GM23338 (cell line): Measurements from ENCODE around the gene ADGRV1. TPM values are rescaled to one million over a fixed set of nuclear protein-coding genes. Genes with fewer than 3 reads are reported as not detected.

Experiments
- ATAC-seq: fragments of 200-7000 bp; cut with Tn5 transposase; 3 replicates; pipeline ENCODE4 v1.9.1; 2020
- DNase-seq: peaks from one replicate; pipeline ENCODE4 v3.0.0-alpha.2; 2015; ENCODE audit warnings: low spot score
- H2AFZ ChIP-seq: fragments of 200-600 bp; sonication (generic); 2 replicates; pipeline ENCODE4 v1.8.0; 2016; ENCODE audit warnings: antibody characterized with exemption, mild to moderate bottlenecking, moderate library complexity
- H3F3A ChIP-seq: fragments of 200-600 bp; sonication (generic); replicated peaks from 2 replicates; pipeline ENCODE4 v1.8.0; 2017; ENCODE audit warnings: antibody characterized with exemption, mixed run types, low read depth
- H3K27ac ChIP-seq: fragments of 200-600 bp; sonication (generic); 2 replicates; pipeline ENCODE4 v1.6.1; 2016; ENCODE audit warnings: low read depth
- H3K27me3 ChIP-seq: fragments of 200-600 bp; sonication (generic); 2 replicates; pipeline ENCODE4 v1.8.0; 2016; ENCODE audit warnings: mild to moderate bottlenecking, mixed run types, moderate library complexity; ENCODE audit not compliant: insufficient read depth
- H3K36me3 ChIP-seq: fragments of 200-600 bp; sonication (generic); 2 replicates; pipeline ENCODE4 v1.8.0; 2016; ENCODE audit warnings: mild to moderate bottlenecking; ENCODE audit not compliant: insufficient read depth
- H3K4me1 ChIP-seq: fragments of 200-600 bp; sonication (generic); 2 replicates; pipeline ENCODE4 v1.8.0; 2016; ENCODE audit warnings: mild to moderate bottlenecking, moderate library complexity; ENCODE audit not compliant: insufficient read depth
- H3K4me2 ChIP-seq: fragments of 200-600 bp; sonication (generic); 2 replicates; pipeline ENCODE4 v1.7.1; 2017; ENCODE audit warnings: mixed run types
- H3K4me3 ChIP-seq: fragments of 200-600 bp; sonication (generic); 2 replicates; pipeline ENCODE4 v1.6.1; 2016; ENCODE audit warnings: mixed run types
- H3K79me2 ChIP-seq: fragments of 200-600 bp; sonication (generic); replicated peaks from 2 replicates; pipeline ENCODE4 v1.8.0; 2017; ENCODE audit warnings: mild to moderate bottlenecking; ENCODE audit not compliant: insufficient read depth
- H3K9me2 ChIP-seq: fragments of 200-600 bp; sonication (generic); 2 replicates; pipeline ENCODE4 v1.8.0; 2017; ENCODE audit not compliant: insufficient read depth
- H4K20me1 ChIP-seq: fragments of 200-600 bp; sonication (generic); replicated peaks from 2 replicates; pipeline ENCODE4 v1.8.0; 2017; ENCODE audit warnings: mild to moderate bottlenecking; ENCODE audit not compliant: insufficient read depth
- H3K27ac Mint-ChIP-seq: 2 replicates; pipeline ENCODE4 v1.8.0; 2020; ENCODE audit warnings: inconsistent platforms, mild to moderate bottlenecking, moderate library complexity, mixed read lengths
- H3K27me3 Mint-ChIP-seq: 3 replicates; pipeline ENCODE4 v1.8.0; 2022; ENCODE audit warnings: low read depth, mild to moderate bottlenecking, moderate library complexity, mixed read lengths, inconsistent platforms; ENCODE audit not compliant: insufficient read depth, poor library complexity
- H3K36me3 Mint-ChIP-seq: 3 replicates; pipeline ENCODE4 v1.8.0; 2021; ENCODE audit warnings: low read depth, mild to moderate bottlenecking, inconsistent platforms, moderate library complexity, mixed read lengths
- H3K4me1 Mint-ChIP-seq: 3 replicates; pipeline ENCODE4 v1.8.0; 2020; ENCODE audit warnings: mild to moderate bottlenecking, inconsistent platforms, mixed read lengths
- H3K4me3 Mint-ChIP-seq: 3 replicates; pipeline ENCODE4 v1.8.0; 2021; ENCODE audit warnings: moderate library complexity, mild to moderate bottlenecking, inconsistent platforms, mixed read lengths
- H3K9me3 Mint-ChIP-seq: 3 replicates; pipeline ENCODE4 v1.8.0; 2020; ENCODE audit warnings: moderate library complexity, mild to moderate bottlenecking, inconsistent platforms, mixed read lengths
- CREB1 ChIP-seq: fragments of 250-450 bp; sonication (Bioruptor Pico); IDR thresholded peaks from 2 replicates; pipeline ENCODE4 v1.5.0; 2020; ENCODE audit warnings: low read depth, mild to moderate bottlenecking, moderate library complexity
- CTCF ChIP-seq, 2 experiments: fragments of 200-600 bp in 1 of 2; sonication (generic) in 1 of 2; conservative IDR thresholded peaks; 2 replicates each; pipeline versions ENCODE4 v1.5.1 to v1.6.1; 2016 to 2017; ENCODE audit warnings: antibody characterized with exemption in 2 of 2, low read depth in 2 of 2, mild to moderate bottlenecking in 2 of 2, moderate library complexity in 1 of 2
- ETS1 ChIP-seq: IDR thresholded peaks from 2 replicates; pipeline ENCODE4 v1.6.1; 2016; ENCODE audit warnings: antibody characterized with exemption
- EZH2 ChIP-seq: fragments of 200-600 bp; sonication (generic); IDR thresholded peaks from one replicate; pipeline ENCODE4 v1.8.0; 2017; ENCODE audit warnings: antibody characterized with exemption, mild to moderate bottlenecking, low read depth; ENCODE audit not compliant: unreplicated experiment
- EZH2phosphoT487 ChIP-seq: fragments of 200-600 bp; sonication (generic); IDR thresholded peaks from one replicate; pipeline ENCODE4 v1.8.1; 2018; ENCODE audit warnings: antibody characterized with exemption; ENCODE audit not compliant: unreplicated experiment
- JUNB ChIP-seq: IDR thresholded peaks from one replicate; pipeline ENCODE4 v1.6.1; 2016; ENCODE audit warnings: antibody characterized with exemption; ENCODE audit not compliant: unreplicated experiment
- NANOG ChIP-seq: IDR thresholded peaks from 2 replicates; pipeline ENCODE4 v1.6.1; 2016; ENCODE audit warnings: antibody characterized with exemption, borderline replicate concordance
- POLR2AphosphoS5 ChIP-seq: IDR thresholded peaks from 2 replicates; pipeline ENCODE4 v1.6.1; 2016; ENCODE audit warnings: antibody characterized with exemption, low read depth
- REST ChIP-seq: IDR thresholded peaks from one replicate; pipeline ENCODE4 v1.6.1; 2018; ENCODE audit warnings: antibody characterized with exemption; ENCODE audit not compliant: unreplicated experiment
- STAT1 ChIP-seq: IDR thresholded peaks from one replicate; pipeline ENCODE4 v1.6.1; 2016; ENCODE audit warnings: antibody characterized with exemption; ENCODE audit not compliant: unreplicated experiment
- ZNF114 ChIP-seq: fragments of 250-450 bp; sonication (Bioruptor Pico); IDR thresholded peaks from 2 replicates; pipeline ENCODE4 v1.5.0; 2020; ENCODE audit warnings: mild to moderate bottlenecking, moderate library complexity
- ZNF331 ChIP-seq: fragments of 250-450 bp; sonication (Bioruptor Pico); IDR thresholded peaks from 2 replicates; pipeline ENCODE4 v1.5.0; 2020; ENCODE audit warnings: low read depth, mild to moderate bottlenecking, moderate library complexity
- ZNF462 ChIP-seq: fragments of 250-450 bp; sonication (Bioruptor Pico); IDR thresholded peaks from 2 replicates; pipeline ENCODE4 v1.5.0; 2020; ENCODE audit warnings: mild to moderate bottlenecking, moderate library complexity
- polyA plus RNA-seq: library from polyadenylated mRNA; unstranded; fragments of >200 nt; fragmentation: Nextera tagmentation; extraction: Ambion mirVana; gene quantifications from 2 replicates; pipeline ENCODE4 v1.2.1, GENCODE V29; 2016
- total RNA-seq: library from RNA; depleted of rRNA; stranded (reverse); fragments of >200 nt; shearing (Covaris generic); gene quantifications from 2 replicates; pipeline ENCODE4 v1.2.3, GENCODE V29; 2014

The ADGRV1 gene
- total and polyA plus RNA-seq, 2 experiments from 2014 or later, result 46.1 to 149 TPM

- no peaks in the 10 kb centered on the region for H4K20me1 ChIP-seq
- no peak overlapping the region; the same call in 1 of the 2 replicates for H3K27ac ChIP-seq
- peaks cover 10% of the 10 kb centered on the region for H3K4me1 ChIP-seq
- H3K9me2 ChIP-seq, result no peaks in the 10 kb centered on the region
- 0 out of 2 replicates have a peak, but pooled peaks cover 3% of the 10 kb centered on the region for H3K79me2 ChIP-seq
- no peak for ATAC-seq
- DNase-seq, result no peak
- TF ChIP-seq EZH2phosphoT487, result no peak
- TF ChIP-seq JUNB, result no peak
- no peak for TF ChIP-seq ZNF462 (CRISPR knock-in tag)
- TF ChIP-seq ZNF114 (CRISPR knock-in tag), result no peak
- no peak for TF ChIP-seq ETS1
- TF ChIP-seq CREB1 (CRISPR knock-in tag), result no peak
- TF ChIP-seq ZNF331, result no peak
- no peak for TF ChIP-seq POLR2AphosphoS5
- no peak for TF ChIP-seq EZH2
- no peak for TF ChIP-seq NANOG
- no peak for TF ChIP-seq STAT1
- no peak for TF ChIP-seq REST
- no peak for TF ChIP-seq CTCF (conservative IDR thresholded peaks at IDR 0.05; ENCODE audit: low read depth in 2 of 2)
- Mint-ChIP-seq H3K9me3 (no peaks in the 10 kb centered on the region), H3K4me1 (peaks cover 27% of the 10 kb centered on the region), H3K27me3 (no peaks in the 10 kb centered on the region), H3K4me3 (no peak overlapping the region), H3K27ac (peak overlapping the region; percentile 96), H3K36me3 (peaks cover 12% of the 10 kb centered on the region)
- H3K4me2 ChIP-seq, result no peak overlapping the region
- H3K27me3 ChIP-seq, result no peaks in the 10 kb centered on the region
- no peak overlapping the region for H3K4me3 ChIP-seq
- H3F3A ChIP-seq, result no peaks in the 10 kb centered on the region
- no peak overlapping the region for H2AFZ ChIP-seq
- H3K36me3 ChIP-seq, result no peaks in the 10 kb centered on the region
These were observed 382.6 kb downstream of the ADGRV1 start for GRCh38 chr5:90941002-90941720.
